ENCODE results near the gene SOX30. TPM values are rescaled to one million over a fixed set of nuclear protein-coding genes. Genes with fewer than 3 reads are reported as not detected.

Gene SOX30
- total RNA-seq, 1 donor = under 0.01 TPM

DNA sequence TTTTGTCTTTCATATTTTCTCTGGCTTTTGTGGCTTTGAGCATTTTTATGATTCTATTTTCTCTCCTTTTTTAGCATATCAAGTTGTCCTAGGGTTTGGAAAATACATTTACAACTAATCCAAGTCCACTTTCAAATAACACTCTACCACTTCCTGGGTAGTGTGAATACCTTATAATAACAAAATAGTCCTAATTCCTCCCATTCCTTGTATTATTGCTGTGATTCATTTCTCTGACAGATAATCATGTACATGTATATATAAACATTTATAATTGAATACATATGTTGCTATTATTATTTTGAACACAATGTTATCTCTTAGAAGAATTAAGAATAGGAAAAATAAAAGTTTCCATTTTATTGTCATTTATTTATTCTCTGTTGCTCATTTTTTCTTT, 61.8 kb downstream of the SOX30 start:
- TF ChIP-seq, protein P1, sequence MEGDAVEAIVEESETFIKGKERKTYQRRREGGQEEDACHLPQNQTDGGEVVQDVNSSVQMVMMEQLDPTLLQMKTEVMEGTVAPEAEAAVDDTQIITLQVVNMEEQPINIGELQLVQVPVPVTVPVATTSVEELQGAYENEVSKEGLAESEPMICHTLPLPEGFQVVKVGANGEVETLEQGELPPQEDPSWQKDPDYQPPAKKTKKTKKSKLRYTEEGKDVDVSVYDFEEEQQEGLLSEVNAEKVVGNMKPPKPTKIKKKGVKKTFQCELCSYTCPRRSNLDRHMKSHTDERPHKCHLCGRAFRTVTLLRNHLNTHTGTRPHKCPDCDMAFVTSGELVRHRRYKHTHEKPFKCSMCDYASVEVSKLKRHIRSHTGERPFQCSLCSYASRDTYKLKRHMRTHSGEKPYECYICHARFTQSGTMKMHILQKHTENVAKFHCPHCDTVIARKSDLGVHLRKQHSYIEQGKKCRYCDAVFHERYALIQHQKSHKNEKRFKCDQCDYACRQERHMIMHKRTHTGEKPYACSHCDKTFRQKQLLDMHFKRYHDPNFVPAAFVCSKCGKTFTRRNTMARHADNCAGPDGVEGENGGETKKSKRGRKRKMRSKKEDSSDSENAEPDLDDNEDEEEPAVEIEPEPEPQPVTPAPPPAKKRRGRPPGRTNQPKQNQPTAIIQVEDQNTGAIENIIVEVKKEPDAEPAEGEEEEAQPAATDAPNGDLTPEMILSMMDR (IDR thresholded peaks at IDR 0.05; ENCODE audit: insufficient read depth, low read depth, low read length) = no peak
- DNase-seq (ENCODE audit: low read depth) = no peak
- H3K4me3 ChIP-seq (ENCODE audit: low read depth, low read length) = no peak overlapping the region

DNA sequence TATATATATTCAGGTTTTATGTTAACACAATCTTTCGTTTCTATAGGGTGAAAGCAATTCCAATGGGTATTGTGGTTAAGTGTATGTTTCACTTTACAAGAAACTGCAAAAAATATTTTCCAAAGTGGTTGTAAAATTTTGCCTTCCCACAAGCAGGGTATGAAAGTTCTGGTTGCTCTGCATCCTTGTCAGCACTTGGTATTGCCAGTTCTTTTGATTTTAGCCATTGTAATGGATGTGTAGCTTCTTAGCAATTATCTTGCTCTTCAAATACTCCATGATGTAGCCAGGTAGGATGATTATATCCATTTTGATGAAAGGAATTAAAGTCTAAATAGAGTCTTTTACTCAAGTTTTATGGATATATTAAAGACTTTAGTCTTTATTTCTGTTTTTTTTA, 67.6 kb downstream of the SOX30 start:
- no peak overlapping the region for H3K4me3 ChIP-seq (ENCODE audit: low read depth, low read length)
- DNase-seq (ENCODE audit: low read depth) = no peak
- TF ChIP-seq, protein P1 (IDR thresholded peaks at IDR 0.05; ENCODE audit: insufficient read depth, low read depth, low read length) = no peak

DNA sequence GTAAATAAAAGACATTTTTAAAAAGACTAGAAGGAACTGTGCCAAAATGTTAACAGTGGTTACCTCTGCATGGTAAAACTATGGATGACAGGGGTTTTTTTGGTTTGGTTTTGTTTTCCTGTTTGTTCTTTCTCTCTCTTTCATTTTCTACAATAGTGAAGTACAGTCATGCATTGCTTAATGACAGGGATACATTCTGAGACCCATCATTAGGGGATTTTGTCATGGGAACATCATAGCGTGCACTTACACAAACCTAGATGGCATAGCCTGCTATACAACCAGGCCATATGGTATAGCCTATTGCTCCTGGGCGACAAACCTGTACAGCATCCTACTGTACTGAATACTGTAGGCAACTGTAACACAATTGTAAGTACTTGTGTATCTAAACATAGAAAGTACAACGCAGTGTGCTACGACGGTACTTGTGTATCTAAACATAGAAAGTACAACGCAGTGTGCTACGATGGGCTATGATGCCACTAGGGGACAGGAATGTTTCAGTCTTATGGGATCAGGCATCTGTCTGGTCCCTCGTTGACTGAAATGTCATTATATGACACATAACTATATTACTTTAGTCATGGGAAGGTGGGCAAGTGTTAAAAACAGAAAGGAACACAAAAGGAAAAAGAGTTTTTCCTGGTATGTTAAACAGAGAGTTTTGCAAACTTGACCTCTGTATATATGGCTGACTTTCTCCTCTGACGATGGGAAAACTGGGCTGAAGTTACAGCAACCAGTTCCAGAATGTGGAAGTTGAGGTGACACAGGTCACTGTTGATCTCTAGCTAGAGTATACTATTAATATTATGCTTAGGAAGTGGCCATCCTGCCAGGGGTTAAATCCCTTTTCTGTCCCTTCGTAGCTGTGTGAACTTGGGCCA, 69.3 kb downstream of the SOX30 start:
- TF ChIP-seq, protein P1 (IDR thresholded peaks at IDR 0.05; ENCODE audit: insufficient read depth, low read depth, low read length) = no peak
- DNase-seq (ENCODE audit: low read depth) = no peak
- no peak overlapping the region for H3K4me3 ChIP-seq (ENCODE audit: low read depth, low read length)

DNA sequence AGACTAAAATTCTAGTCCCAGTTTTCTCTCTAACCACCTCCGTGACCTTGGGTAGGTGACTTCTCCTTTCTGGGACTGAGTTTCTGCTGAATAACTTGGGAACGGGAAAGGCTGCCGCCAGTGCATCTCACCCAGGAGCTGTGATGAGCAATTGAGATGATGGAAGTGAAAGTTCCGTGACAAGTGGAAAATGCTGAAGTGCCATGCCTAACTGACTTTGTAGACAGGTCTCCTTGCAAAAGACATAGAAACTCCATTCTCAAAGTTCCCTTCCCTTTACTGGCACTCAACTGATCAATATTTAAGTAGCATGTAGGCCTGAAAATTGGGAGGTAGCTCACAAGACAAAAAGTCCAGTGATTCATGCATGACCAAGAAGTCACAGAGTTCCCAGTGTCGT, 70.3 kb downstream of the SOX30 start:
- TF ChIP-seq, protein P1 (IDR thresholded peaks at IDR 0.05; ENCODE audit: insufficient read depth, low read depth, low read length) = no peak
- no peak for DNase-seq (ENCODE audit: low read depth)
- H3K4me3 ChIP-seq (ENCODE audit: low read depth, low read length) = no peak overlapping the region

DNA sequence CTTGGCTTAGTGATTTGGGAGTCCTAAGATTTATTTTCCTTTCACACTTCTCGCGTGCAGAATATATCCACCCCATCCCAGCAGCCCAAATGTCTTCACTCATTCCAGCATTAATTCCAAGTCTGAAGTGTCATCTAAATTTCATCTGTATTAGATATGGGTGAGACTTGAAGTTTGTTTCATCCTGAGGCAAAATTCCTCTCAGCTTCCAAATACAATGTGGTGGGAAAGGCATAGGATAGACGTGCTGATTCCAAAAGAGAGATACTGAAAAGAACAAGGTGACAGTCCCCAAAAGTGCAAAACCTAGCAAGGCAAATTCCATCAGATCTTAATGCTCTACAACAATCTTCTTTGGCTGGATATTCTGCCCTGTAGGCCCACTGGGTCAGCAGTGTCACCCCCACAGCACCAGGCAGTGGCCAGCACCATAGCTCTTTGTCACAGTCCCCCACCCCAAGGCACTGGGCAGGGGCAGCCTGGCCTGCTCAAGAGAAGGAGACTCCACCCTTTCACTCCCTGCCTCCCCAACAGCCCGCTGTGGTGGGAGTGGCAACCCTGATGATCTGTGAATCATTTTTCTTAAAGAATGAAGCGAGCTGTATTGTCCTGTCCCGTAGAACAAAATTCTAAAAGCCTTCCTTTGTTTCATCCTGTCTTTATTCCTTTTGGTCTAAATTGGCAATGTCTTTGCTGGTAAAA, 74.0 kb downstream of the SOX30 start:
- TF ChIP-seq, protein P1 (IDR thresholded peaks at IDR 0.05; ENCODE audit: insufficient read depth, low read depth, low read length) = no peak
- no peak overlapping the region for H3K4me3 ChIP-seq (ENCODE audit: low read depth, low read length)
- DNase-seq (ENCODE audit: low read depth) = no peak

DNA sequence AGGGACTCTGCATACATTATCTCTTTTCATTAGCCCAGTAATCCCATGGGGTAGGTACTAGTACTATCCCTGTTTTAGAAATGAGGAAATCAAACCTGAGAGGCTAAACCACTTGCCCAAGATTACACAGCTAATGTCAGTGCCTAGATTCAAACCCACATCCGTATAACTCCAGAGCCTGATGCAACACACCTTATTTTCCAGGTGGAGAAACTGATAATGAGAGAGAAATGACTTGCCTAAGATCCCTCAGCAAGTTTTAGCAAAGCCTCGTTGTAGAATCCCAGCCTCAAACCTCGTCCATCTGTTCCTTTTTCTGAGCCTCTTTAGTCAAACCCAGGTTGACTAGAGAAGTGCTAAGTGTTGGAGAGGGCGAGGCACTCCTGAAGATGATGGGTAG, 75.6 kb downstream of the SOX30 start:
- TF ChIP-seq, protein P1 (IDR thresholded peaks at IDR 0.05; ENCODE audit: insufficient read depth, low read depth, low read length) = no peak
- no peak for DNase-seq (ENCODE audit: low read depth)
- no peak overlapping the region for H3K4me3 ChIP-seq (ENCODE audit: low read depth, low read length)

Small RNA genes within 50 kb of the gene (small RNA-seq; reads per million reads assigned to genes)
- not detected for gene RNU6-390P

Other genes with a start within 250 kb of the SOX30 start
- gene NIPAL4, start 192.2 kb downstream of the SOX30 start, total RNA-seq = 1.7 and 2.3 TPM in 2 replicates
- gene ADAM19, start 76.7 kb downstream of the SOX30 start, total RNA-seq = 89.8 and 119 TPM in 2 replicates
- not detected in 2 replicates for gene C5orf52, start 19.1 kb upstream of the SOX30 start, total RNA-seq
- 18.4 and 21.6 TPM in 2 replicates for gene THG1L, start 79.0 kb upstream of the SOX30 start, total RNA-seq
- gene LSM11, start 91.3 kb upstream of the SOX30 start, total RNA-seq = 4.5 and 5.6 TPM in 2 replicates
- 87.0 and 118 TPM in 2 replicates for gene CLINT1, start 206.7 kb upstream of the SOX30 start, total RNA-seq

Measured in fibroblast of villous mesenchyme (primary cell).